ENCODE data around the gene WDR90. TPM values are rescaled to one million over a fixed set of nuclear protein-coding genes. Genes with fewer than 3 reads are reported as not detected.

The WDR90 gene
- total RNA-seq, 2 donors from 2014 or later = 15.8 to 111 TPM

GRCh38 chr16:703406-703805, 54.2 kb downstream of the WDR90 start:
- no peaks in the 10 kb centered on the region for H3K36me3 ChIP-seq (replicated peaks in 1 of 2; ENCODE audit: insufficient read depth in 1 of 2, low read depth in 2 of 2)
- no peak overlapping the region for H3K27ac ChIP-seq
- WGBS, 2 donors = 40 to 68% methylated on average over 1 to 12 of the region's 12 CpGs
- no peaks in the 10 kb centered on the region for H3K9me3 ChIP-seq
- TF ChIP-seq CTCF (IDR thresholded peaks at IDR 0.05) = no peak
- TF ChIP-seq POLR2A (IDR thresholded peaks at IDR 0.05) = no peak
- DNase-seq (no peak), ATAC-seq (no peak)
- H3K4me3 ChIP-seq = no peak overlapping the region
- H3K4me1 ChIP-seq = peaks cover 9% of the 10 kb centered on the region
- peaks cover 0 to 53% of the 10 kb centered on the region in 2 donors for H3K27me3 ChIP-seq
- intact Hi-C loops (cut with DNase I) = loop anchor here (10.0 kb wide), 1 partner anchor 471 kb away; no protein-coding TSS in a partner anchor

GRCh38 chr16:704047-704446, 54.9 kb downstream of the WDR90 start:
- Histone ChIP-seq H3K9me3 (no peaks in the 10 kb centered on the region), H3K36me3 (replicated peaks in 1 of 2; ENCODE audit: insufficient read depth in 1 of 2, low read depth in 2 of 2) (no peaks in the 10 kb centered on the region), H3K4me1 (peaks cover 9% of the 10 kb centered on the region), H3K27me3 (peaks cover 0 to 58% of the 10 kb centered on the region in 2 donors), H3K27ac (no peak overlapping the region), H3K4me3 (no peak overlapping the region)
- ATAC-seq = no peak
- 43 to 54% methylated on average over 5 to 7 of the region's 7 CpGs for whole genome bisulfite sequencing, 2 donors
- TF ChIP-seq CTCF (IDR thresholded peaks at IDR 0.05) (no peak), POLR2A (IDR thresholded peaks at IDR 0.05) (no peak)
- DNase-seq = no peak
- intact Hi-C loops (cut with DNase I) = loop anchor here (10.0 kb wide), 1 partner anchor 471 kb away; no protein-coding TSS in a partner anchor

GRCh38 chr16:704552-705380, 55.6 kb downstream of the WDR90 start:
- H3K9me3 ChIP-seq = no peaks in the 10 kb centered on the region
- no peaks in the 10 kb centered on the region for H3K36me3 ChIP-seq (replicated peaks in 1 of 2; ENCODE audit: insufficient read depth in 1 of 2, low read depth in 2 of 2)
- no peak for TF ChIP-seq CTCF (IDR thresholded peaks at IDR 0.05)
- no peak overlapping the region for H3K27ac ChIP-seq
- H3K4me1 ChIP-seq = peaks cover 9% of the 10 kb centered on the region
- intact Hi-C loops (cut with DNase I) = loop anchor here (10.0 kb wide), 1 partner anchor 470 kb away; no protein-coding TSS in a partner anchor
- ATAC-seq (no peak), DNase-seq (no peak)
- 9 to 20% methylated on average over 2 to 45 of the region's 50 CpGs for WGBS, 2 donors
- no peak overlapping the region for H3K4me3 ChIP-seq
- H3K27me3 ChIP-seq = peaks cover 0 to 58% of the 10 kb centered on the region in 2 donors

GRCh38 chr16:705431-706188, 56.4 kb downstream of the WDR90 start, which contains the start of gene FBXL16:
Gene FBXL16, minus strand, starts transcription at chr16:705801. Its CDS starts 8,396 bp downstream, at chr16:697405.
- H3K4me3 ChIP-seq = no peak within 1 kb of the TSS
- ATAC-seq (no peak), DNase-seq (no peak)
- TF ChIP-seq POLR2A (IDR thresholded peaks at IDR 0.05) (no peak), CTCF (IDR thresholded peaks at IDR 0.05) (no peak)
- 1% methylated on average over 85 of the region's 115 CpGs; no CpG with 5 or more reads in 1 of the 2 donors for WGBS, 2 donors
- no peak within 1 kb of the TSS for H3K27ac ChIP-seq
- H3K9me3 ChIP-seq = no peaks in the 10 kb centered on the region
- peaks cover 6% of the 10 kb centered on the region for H3K4me1 ChIP-seq
- intact Hi-C loops (cut with DNase I) = loop anchor here (10.0 kb wide), 1 partner anchor 469 kb away; no protein-coding TSS in a partner anchor
- H3K36me3 ChIP-seq (replicated peaks in 1 of 2; ENCODE audit: insufficient read depth in 1 of 2, low read depth in 2 of 2) = no peaks in the 10 kb centered on the region
- peaks cover 0 to 65% of the 10 kb centered on the region in 2 donors for H3K27me3 ChIP-seq

Data from body of pancreas (tissue), 4 donors.